OCI-M2 (cell line): ENCODE measurements around the gene GRAMD4.

Experiments
- DNase-seq: peaks from one replicate; lab custom pipeline; 2025; ENCODE audit not compliant: unreplicated experiment; lab: John Stamatoyannopoulos, UW

Gene GRAMD4

GRCh38 chr22:46707827-46708570 is 87.8 kb downstream of the GRAMD4 start:
- no peak for DNase-seq

- DNase-seq: no peak
These were observed 88.7 kb downstream of the GRAMD4 start for GRCh38 chr22:46708766-46709330.

- DNase-seq: no peak
These were observed 90.6 kb downstream of the GRAMD4 start for GRCh38 chr22:46710806-46711205.

GRCh38 chr22:46712288-46712687 is 92.1 kb downstream of the GRAMD4 start:
- DNase-seq: no peak

GRCh38 chr22:46714550-46714949 is 94.4 kb downstream of the GRAMD4 start:
- no peak for DNase-seq

- DNase-seq: no peak
These were observed 99.7 kb downstream of the GRAMD4 start for GRCh38 chr22:46719921-46720320.

GRCh38 chr22:46721501-46722085 is 101.4 kb downstream of the GRAMD4 start:
- DNase-seq: no peak

GRCh38 chr22:46723882-46724281 is 103.7 kb downstream of the GRAMD4 start:
- DNase-seq: no peak

GRCh38 chr22:46725096-46725495 is 104.9 kb downstream of the GRAMD4 start:
- DNase-seq: no peak

GRCh38 chr22:46726066-46726985 is 106.1 kb downstream of the GRAMD4 start:
- DNase-seq: no peak

- DNase-seq: no peak
These were observed 106.8 kb downstream of the GRAMD4 start for GRCh38 chr22:46726986-46727317.

GRCh38 chr22:46727813-46728364 is 107.7 kb downstream of the GRAMD4 start:
- DNase-seq: no peak

- DNase-seq: no peak
These were observed 108.3 kb downstream of the GRAMD4 start for GRCh38 chr22:46728470-46728869.
